ENCODE results near the gene RAPGEF2. TPM values are rescaled to one million over a fixed set of nuclear protein-coding genes. Genes with fewer than 3 reads are reported as not detected.

RAPGEF2 gene
- total and polyA plus RNA-seq, 4 donors: 9.4 to 51.3 (median 31.9) TPM

- intact Hi-C loops (cut with DNase I): no loop called here
- H3K4me1 ChIP-seq (ENCODE audit: control insufficient read depth in 1 of 2, insufficient read depth in 2 of 2, low read length in 2 of 2): peaks cover 0 to 2% of the 10 kb centered on the region in 2 donors
- no peaks in the 10 kb centered on the region for H3K27me3 ChIP-seq (ENCODE audit: control insufficient read depth in 1 of 2, insufficient read depth in 2 of 2, low read length in 1 of 2)
- H3K4me3 ChIP-seq (ENCODE audit: low read length in 2 of 2): no peak overlapping the region
- ATAC-seq (ENCODE audit: low FRiP score) (no peak), DNase-seq (no peak)
- H3K36me3 ChIP-seq (ENCODE audit: control insufficient read depth in 1 of 2, insufficient read depth in 2 of 2, low read length in 1 of 2): no peaks in the 10 kb centered on the region
- H3K27ac ChIP-seq (ENCODE audit: low read depth in 1 of 2, low read length in 2 of 2): no peak overlapping the region
- H3K9me3 ChIP-seq (ENCODE audit: control insufficient read depth, low read length): no peaks in the 10 kb centered on the region
- WGBS, 2 donors: 75 to 77% methylated on average over 4 of the region's 4 CpGs
Measured at GRCh38 chr4:159252491-159252890, 149.6 kb downstream of the RAPGEF2 start.

GRCh38 chr4:159256037-159256436 lies 153.2 kb downstream of the RAPGEF2 start:
- H3K9me3 ChIP-seq (ENCODE audit: control insufficient read depth, low read length): no peaks in the 10 kb centered on the region
- intact Hi-C loops (cut with DNase I): no loop called here
- no peaks in the 10 kb centered on the region for H3K27me3 ChIP-seq (ENCODE audit: control insufficient read depth in 1 of 2, insufficient read depth in 2 of 2, low read length in 1 of 2)
- 93 to 94% methylated on average over 2 of the region's 2 CpGs for WGBS, 2 donors
- no peaks in the 10 kb centered on the region for H3K4me1 ChIP-seq (ENCODE audit: control insufficient read depth in 1 of 2, insufficient read depth in 2 of 2, low read length in 2 of 2)
- ATAC-seq (ENCODE audit: low FRiP score) (no peak), DNase-seq (no peak)
- H3K27ac ChIP-seq (ENCODE audit: low read depth in 1 of 2, low read length in 2 of 2): no peak overlapping the region
- no peak overlapping the region for H3K4me3 ChIP-seq (ENCODE audit: low read length in 2 of 2)
- H3K36me3 ChIP-seq (ENCODE audit: control insufficient read depth in 1 of 2, insufficient read depth in 2 of 2, low read length in 1 of 2): no peaks in the 10 kb centered on the region

GRCh38 chr4:159258889-159259560 lies 156.1 kb downstream of the RAPGEF2 start:
- peaks cover 0 to 2% of the 10 kb centered on the region in 2 donors for H3K4me1 ChIP-seq (ENCODE audit: control insufficient read depth in 1 of 2, insufficient read depth in 2 of 2, low read length in 2 of 2)
- intact Hi-C loops (cut with DNase I): no loop called here

GRCh38 chr4:159264057-159264456 lies 161.2 kb downstream of the RAPGEF2 start:
- Histone ChIP-seq H3K27me3 (ENCODE audit: control insufficient read depth in 1 of 2, insufficient read depth in 2 of 2, low read length in 1 of 2) (no peaks in the 10 kb centered on the region), H3K27ac (ENCODE audit: low read depth in 1 of 2, low read length in 2 of 2) (no peak overlapping the region), H3K36me3 (ENCODE audit: control insufficient read depth in 1 of 2, insufficient read depth in 2 of 2, low read length in 1 of 2) (no peaks in the 10 kb centered on the region), H3K9me3 (ENCODE audit: control insufficient read depth, low read length) (no peaks in the 10 kb centered on the region), H3K4me3 (ENCODE audit: low read length in 2 of 2) (no peak overlapping the region), H3K4me1 (ENCODE audit: control insufficient read depth in 1 of 2, insufficient read depth in 2 of 2, low read length in 2 of 2) (peaks cover 0 to 2% of the 10 kb centered on the region in 2 donors)
- intact Hi-C loops (cut with DNase I): no loop called here
- DNase-seq: no peak
- ATAC-seq (ENCODE audit: low FRiP score): no peak
- WGBS, 2 donors: 98 to 99% methylated on average over 3 of the region's 3 CpGs

More at GRCh38 chr4:159258889-159259560, 156.1 kb downstream of the RAPGEF2 start:
- Histone ChIP-seq H3K36me3 (ENCODE audit: control insufficient read depth in 1 of 2, insufficient read depth in 2 of 2, low read length in 1 of 2) (no peaks in the 10 kb centered on the region), H3K9me3 (ENCODE audit: control insufficient read depth, low read length) (no peaks in the 10 kb centered on the region), H3K27me3 (ENCODE audit: control insufficient read depth in 1 of 2, insufficient read depth in 2 of 2, low read length in 1 of 2) (no peaks in the 10 kb centered on the region), H3K27ac (ENCODE audit: low read depth in 1 of 2, low read length in 2 of 2) (no peak overlapping the region), H3K4me3 (ENCODE audit: low read length in 2 of 2) (no peak overlapping the region)
- 83 to 96% methylated on average over 4 of the region's 4 CpGs for WGBS, 2 donors
- ATAC-seq (ENCODE audit: low FRiP score): no peak
- no peak for DNase-seq

- Histone ChIP-seq H3K36me3 (ENCODE audit: control insufficient read depth in 1 of 2, insufficient read depth in 2 of 2, low read length in 1 of 2) (no peaks in the 10 kb centered on the region), H3K9me3 (ENCODE audit: control insufficient read depth, low read length) (no peaks in the 10 kb centered on the region), H3K4me3 (ENCODE audit: low read length in 2 of 2) (peak overlapping the region; percentile 67 to 84), H3K27me3 (ENCODE audit: control insufficient read depth in 1 of 2, insufficient read depth in 2 of 2, low read length in 1 of 2) (no peaks in the 10 kb centered on the region), H3K27ac (ENCODE audit: low read depth in 1 of 2, low read length in 2 of 2) (peak overlapping the region; percentile 29 to 57), H3K4me1 (ENCODE audit: control insufficient read depth in 1 of 2, insufficient read depth in 2 of 2, low read length in 2 of 2) (peaks cover 0 to 2% of the 10 kb centered on the region in 2 donors)
- intact Hi-C loops (cut with DNase I): no loop called here
- ATAC-seq (ENCODE audit: low FRiP score): peak; percentile 55
- 3 to 9% methylated on average over 5 of the region's 5 CpGs for WGBS, 2 donors
- DNase-seq: peak in 1 of 2 donors; percentile 51
Measured at GRCh38 chr4:159266981-159267868, 164.3 kb downstream of the RAPGEF2 start.

GRCh38 chr4:159267869-159268285 lies 165.0 kb downstream of the RAPGEF2 start:
- peak overlapping the region; percentile 67 to 84 for H3K4me3 ChIP-seq (ENCODE audit: low read length in 2 of 2)

GRCh38 chr4:159268607-159269006 lies 165.7 kb downstream of the RAPGEF2 start:
- no peaks in the 10 kb centered on the region for H3K36me3 ChIP-seq (ENCODE audit: control insufficient read depth in 1 of 2, insufficient read depth in 2 of 2, low read length in 1 of 2)
- DNase-seq: no peak
- H3K4me3 ChIP-seq (ENCODE audit: low read length in 2 of 2): peak overlapping the region; percentile 3 to 18
- ATAC-seq (ENCODE audit: low FRiP score): no peak
- 40 to 47% methylated on average over 4 of the region's 4 CpGs for WGBS, 2 donors
- no peak overlapping the region for H3K27ac ChIP-seq (ENCODE audit: low read depth in 1 of 2, low read length in 2 of 2)
- H3K27me3 ChIP-seq (ENCODE audit: control insufficient read depth in 1 of 2, insufficient read depth in 2 of 2, low read length in 1 of 2): no peaks in the 10 kb centered on the region
- intact Hi-C loops (cut with DNase I): no loop called here
- peaks cover 0 to 3% of the 10 kb centered on the region in 2 donors for H3K4me1 ChIP-seq (ENCODE audit: control insufficient read depth in 1 of 2, insufficient read depth in 2 of 2, low read length in 2 of 2)
- no peaks in the 10 kb centered on the region for H3K9me3 ChIP-seq (ENCODE audit: control insufficient read depth, low read length)

More at GRCh38 chr4:159267869-159268285, 165.0 kb downstream of the RAPGEF2 start:
- ATAC-seq (ENCODE audit: low FRiP score): no peak
- H3K27me3 ChIP-seq (ENCODE audit: control insufficient read depth in 1 of 2, insufficient read depth in 2 of 2, low read length in 1 of 2): no peaks in the 10 kb centered on the region
- no peaks in the 10 kb centered on the region for H3K9me3 ChIP-seq (ENCODE audit: control insufficient read depth, low read length)
- DNase-seq: no peak
- peaks cover 0 to under 1% of the 10 kb centered on the region in 2 donors for H3K4me1 ChIP-seq (ENCODE audit: control insufficient read depth in 1 of 2, insufficient read depth in 2 of 2, low read length in 2 of 2)
- intact Hi-C loops (cut with DNase I): no loop called here
- no peaks in the 10 kb centered on the region for H3K36me3 ChIP-seq (ENCODE audit: control insufficient read depth in 1 of 2, insufficient read depth in 2 of 2, low read length in 1 of 2)
- 9% methylated on average over 5 of the region's 5 CpGs for WGBS, 2 donors
- H3K27ac ChIP-seq (ENCODE audit: low read depth in 1 of 2, low read length in 2 of 2): peak overlapping the region; percentile 51 to 76

- intact Hi-C loops (cut with DNase I): no loop called here
- WGBS, 2 donors: 95% methylated on average over 10 of the region's 10 CpGs
- Histone ChIP-seq H3K4me3 (ENCODE audit: low read length in 2 of 2) (no peak overlapping the region), H3K36me3 (ENCODE audit: control insufficient read depth in 1 of 2, insufficient read depth in 2 of 2, low read length in 1 of 2) (no peaks in the 10 kb centered on the region), H3K27ac (ENCODE audit: low read depth in 1 of 2, low read length in 2 of 2) (no peak overlapping the region), H3K27me3 (ENCODE audit: control insufficient read depth in 1 of 2, insufficient read depth in 2 of 2, low read length in 1 of 2) (no peaks in the 10 kb centered on the region), H3K4me1 (ENCODE audit: control insufficient read depth in 1 of 2, insufficient read depth in 2 of 2, low read length in 2 of 2) (peaks cover 0 to 3% of the 10 kb centered on the region in 2 donors), H3K9me3 (ENCODE audit: control insufficient read depth, low read length) (no peaks in the 10 kb centered on the region)
- DNase-seq: no peak
- no peak for ATAC-seq (ENCODE audit: low FRiP score)
Measured at GRCh38 chr4:159269116-159269515, 166.2 kb downstream of the RAPGEF2 start.
